ENCODE data around the gene PNPLA1.

The PNPLA1 gene, protein sequence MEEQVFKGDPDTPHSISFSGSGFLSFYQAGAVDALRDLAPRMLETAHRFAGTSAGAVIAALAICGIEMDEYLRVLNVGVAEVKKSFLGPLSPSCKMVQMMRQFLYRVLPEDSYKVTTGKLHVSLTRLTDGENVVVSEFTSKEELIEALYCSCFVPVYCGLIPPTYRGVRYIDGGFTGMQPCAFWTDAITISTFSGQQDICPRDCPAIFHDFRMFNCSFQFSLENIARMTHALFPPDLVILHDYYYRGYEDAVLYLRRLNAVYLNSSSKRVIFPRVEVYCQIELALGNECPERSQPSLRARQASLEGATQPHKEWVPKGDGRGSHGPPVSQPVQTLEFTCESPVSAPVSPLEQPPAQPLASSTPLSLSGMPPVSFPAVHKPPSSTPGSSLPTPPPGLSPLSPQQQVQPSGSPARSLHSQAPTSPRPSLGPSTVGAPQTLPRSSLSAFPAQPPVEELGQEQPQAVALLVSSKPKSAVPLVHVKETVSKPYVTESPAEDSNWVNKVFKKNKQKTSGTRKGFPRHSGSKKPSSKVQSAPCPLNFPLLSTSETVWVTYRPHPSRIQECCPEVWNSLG

DNA sequence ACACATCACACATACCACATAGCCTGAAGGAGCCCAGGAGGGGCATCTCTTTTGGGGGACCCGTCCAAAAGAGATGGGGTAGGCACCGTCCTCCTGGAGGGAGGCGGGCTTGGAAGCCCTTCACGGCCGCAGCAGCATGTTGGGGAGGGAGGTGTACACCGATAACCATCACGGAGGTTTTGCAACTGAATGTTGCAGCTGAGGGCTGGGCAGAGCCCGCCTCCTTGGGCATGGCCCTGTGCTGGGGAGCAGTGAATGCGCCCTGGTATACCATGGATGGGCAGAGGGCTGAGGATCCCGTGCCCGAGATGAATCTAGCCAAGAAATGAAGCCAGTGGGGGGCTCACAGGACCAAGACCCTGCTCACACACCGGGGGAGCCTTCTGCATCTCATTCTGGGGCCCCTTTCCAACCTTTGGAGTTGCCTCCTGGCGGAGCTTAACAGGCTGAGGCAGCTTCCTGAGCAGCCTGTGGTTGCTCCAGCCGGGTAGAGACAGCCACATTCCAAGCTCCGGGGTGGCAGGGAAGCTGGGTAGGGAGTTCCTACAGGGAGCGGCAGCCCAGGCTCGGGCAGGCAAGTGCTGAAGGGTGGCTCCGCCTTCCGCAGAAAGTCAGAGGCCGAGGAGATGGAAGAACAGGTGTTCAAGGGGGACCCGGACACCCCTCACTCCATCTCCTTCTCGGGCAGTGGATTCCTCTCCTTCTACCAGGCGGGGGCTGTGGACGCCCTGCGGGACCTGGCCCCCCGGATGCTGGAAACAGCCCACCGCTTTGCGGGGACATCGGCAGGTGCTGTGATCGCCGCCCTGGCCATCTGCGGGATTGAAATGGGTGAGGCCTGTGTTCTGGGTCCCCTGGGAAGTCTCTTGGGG is at the start of gene PNPLA1:
PNPLA1 (plus strand) TSS at position 227 of the 872 bp plus-strand sequence; CDS start at position 627, 400 bp downstream.
- DNase-seq = no peak

DNA sequence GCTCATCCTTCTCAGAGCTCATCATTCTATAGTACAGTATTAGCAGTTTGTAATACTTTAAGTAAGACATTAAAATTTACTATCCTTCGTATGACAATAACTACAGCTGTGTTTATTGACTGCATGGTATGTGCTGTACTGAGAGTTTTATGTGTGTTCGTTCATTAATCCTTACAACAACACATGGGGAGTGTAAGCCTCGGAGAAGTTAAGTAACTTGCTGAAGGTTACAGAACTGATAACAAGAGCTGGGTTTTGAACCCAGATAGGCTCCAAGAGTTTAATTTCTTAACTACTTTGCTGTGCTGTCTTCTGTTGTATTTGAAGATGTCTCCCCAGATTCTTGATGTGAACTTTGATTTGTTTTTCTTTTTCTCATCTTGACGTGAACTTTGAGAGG is 49.6 kb upstream of the PNPLA1 start:
- DNase-seq = no peak

DNA sequence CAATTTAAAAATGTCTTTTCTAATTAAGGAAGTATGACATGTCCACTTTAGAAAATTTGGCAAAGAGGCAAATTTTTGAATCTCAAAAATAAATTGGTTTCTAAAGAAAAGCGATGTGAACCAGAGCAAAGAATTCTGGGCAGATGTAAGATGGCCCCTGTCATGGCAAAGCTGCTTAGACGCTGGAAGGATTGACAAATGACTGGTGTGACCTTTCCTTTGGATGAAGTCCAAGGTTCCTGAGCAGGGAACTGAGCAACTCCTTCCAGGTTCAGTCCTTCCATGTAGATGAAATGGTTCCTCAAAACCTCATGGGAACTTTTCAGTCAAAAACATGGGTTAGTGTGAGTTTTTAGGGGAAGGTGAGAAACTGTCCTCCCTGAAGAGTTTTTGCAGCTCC is 48.2 kb upstream of the PNPLA1 start:
- DNase-seq = no peak

DNA sequence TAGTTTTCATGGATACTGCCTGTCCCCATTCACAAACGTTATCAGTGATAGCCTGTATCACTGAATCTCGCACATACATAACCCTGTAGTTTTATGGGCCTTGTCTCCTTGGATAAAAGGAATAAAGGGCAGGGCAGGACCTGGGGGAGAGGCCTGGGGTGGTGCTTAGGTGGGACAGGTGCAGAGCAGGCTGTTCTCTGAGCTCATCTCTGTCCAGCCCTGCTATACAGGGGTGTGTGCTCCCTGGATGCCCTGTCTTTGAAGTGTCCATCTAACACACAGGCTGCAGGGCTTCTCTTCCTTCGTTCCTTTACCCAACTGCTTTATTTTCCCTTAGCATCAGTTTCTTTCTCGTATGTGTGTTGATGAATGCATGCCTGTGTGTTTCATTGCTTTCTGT is 46.9 kb upstream of the PNPLA1 start:
- no peak for DNase-seq

DNA sequence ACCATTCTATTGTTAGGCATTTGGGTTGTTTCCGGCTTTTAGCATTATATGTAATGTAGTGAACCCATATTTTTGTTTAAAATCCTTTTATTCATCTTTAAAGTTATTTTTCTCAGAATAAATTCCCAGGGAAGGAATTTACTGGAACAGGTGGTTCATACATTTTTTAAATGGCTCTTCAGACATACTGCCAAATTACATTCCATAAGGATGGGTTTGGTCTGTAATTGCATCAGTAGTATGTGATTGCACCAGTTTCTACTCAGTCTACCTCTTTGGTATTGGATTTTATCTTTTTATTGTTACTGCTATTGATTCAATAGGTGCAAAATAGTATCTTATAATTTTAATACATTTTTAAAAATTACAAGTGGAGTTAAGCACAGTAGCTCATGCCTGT is 46.2 kb upstream of the PNPLA1 start:
- DNase-seq = no peak

DNA sequence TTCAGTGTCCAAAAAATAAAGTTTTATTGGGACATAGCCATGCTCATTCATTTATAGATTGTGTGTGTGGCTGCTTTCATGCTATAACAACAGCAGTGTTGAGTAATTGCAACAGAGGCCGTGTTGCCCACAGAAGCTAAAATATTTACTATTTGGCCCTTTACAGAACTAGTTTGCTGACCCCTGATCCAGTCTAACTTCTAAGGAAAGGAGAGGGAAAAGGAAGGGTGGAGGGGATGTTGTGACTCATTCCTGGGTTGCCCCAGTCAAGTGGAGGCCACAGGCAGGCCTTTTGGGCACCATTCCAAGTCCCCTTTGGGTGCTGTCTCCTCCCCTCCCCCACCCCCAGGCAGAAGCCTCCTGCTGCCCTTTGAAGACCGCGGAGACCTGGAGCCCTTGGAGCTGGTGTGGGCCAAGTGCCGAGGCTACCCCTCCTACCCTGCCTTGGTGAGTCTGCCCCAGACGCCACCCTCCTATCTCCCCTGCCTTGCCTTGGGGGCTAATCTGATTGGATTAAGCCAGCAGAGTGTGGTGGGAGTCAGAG is 44.9 kb upstream of the PNPLA1 start:
- DNase-seq = no peak

DNA sequence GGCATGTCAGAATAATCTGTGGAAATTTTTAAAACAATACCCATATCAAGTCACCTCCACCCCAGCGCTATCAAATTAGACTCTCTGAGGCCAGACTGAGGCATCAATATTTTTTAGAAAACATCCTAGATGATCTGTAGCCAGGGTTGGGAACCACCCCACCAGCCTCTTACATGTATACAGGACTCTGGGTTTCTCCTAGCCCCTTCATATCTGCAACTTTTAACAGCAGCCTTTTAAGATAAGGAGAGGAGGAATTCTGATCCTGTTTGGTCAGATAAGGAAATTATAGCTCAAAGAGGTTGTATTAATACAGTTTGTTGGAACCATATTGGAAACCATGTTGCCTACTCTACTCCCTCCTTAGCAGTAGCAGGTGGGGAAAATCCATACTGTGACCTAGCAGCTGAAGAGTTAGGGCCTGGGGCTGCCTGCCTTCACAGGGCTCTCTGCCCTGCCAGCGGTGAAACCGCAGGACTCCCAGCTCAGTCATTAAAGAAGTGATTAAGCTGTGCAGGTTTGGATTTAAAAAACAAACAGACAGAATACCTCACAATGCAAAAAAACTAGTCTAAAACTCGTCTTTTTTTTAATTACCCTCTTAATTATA is 43.3 kb upstream of the PNPLA1 start:
- DNase-seq = no peak

DNA sequence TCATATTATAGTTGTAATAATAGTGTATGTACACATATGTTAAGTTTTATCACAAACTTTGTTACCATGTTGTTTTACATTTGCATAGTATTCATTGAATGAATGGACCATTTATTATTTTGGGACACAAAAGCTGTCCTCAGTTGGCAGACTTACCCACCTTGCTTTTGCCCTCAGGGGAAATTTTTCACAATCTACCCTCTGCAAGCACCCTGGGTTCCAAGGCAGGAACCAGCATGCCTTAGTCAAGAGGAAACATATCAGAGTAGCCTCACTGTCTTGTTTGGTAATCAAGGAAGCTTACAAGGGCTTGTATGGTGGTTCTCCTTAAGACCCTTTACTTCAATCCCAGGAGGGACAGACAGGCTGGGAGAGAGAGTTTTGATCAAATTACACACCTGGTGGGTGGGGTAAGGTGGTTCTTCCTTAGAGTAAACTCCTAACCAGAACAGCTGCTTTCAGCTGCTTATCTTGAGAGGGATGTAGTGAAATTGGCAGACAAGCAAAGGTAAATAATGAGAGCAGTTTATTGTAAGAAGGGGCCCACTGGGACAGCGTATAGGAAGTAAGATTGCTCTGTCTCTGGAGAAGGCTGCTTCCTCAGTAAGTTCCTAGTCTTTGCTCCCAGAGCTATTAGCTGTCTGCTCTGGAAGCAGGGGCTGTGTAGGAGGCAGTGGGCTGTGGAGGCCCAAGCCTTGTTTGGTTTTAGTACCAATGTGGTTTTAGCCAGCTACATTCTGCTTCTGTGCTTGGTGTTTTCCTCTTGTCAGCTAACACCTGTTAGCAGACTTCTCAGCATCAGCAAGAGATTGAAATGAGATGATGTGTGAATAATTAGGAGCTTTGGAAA is 42.3 kb upstream of the PNPLA1 start:
- DNase-seq = no peak

DNA sequence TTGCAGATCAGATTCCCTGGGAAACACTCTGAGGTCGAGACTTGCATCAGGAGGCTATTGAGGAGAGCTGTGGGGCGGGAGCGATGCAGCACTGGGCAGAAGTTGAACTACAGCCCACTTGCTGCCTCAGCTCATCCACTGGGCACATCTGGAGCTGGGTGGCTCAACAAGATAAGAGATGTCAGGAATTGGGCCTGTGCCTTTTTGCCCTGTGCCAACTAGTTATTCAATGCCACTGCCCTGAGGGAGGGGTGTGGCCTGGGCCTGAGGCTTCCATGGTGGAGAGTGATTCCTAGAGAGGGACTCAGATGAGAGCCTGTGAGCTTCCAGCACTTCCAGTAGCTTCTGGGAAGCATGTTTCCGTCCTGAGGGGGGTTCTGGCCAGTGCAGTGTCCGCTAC is 40.6 kb upstream of the PNPLA1 start:
- DNase-seq = no peak

DNA sequence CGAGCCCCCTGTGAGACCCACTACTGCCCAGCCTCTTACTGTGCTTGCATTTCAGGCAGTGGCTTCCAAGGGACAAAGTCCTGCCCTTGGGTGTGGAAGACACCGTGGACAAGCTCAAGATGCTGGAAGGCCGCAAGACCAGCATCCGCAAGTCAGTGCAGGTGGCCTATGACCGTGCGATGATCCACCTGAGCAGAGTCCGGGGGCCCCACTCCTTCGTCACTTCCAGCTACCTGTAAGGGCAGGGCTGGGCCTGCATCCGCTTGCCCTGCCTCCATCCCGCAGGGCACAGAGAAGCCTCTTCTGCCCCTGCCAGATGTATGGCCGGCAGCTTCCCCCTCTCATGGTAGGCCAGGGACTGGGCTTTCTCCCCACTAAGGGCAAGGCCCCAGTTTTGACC is 39.5 kb upstream of the PNPLA1 start:
- DNase-seq = no peak

DNA sequence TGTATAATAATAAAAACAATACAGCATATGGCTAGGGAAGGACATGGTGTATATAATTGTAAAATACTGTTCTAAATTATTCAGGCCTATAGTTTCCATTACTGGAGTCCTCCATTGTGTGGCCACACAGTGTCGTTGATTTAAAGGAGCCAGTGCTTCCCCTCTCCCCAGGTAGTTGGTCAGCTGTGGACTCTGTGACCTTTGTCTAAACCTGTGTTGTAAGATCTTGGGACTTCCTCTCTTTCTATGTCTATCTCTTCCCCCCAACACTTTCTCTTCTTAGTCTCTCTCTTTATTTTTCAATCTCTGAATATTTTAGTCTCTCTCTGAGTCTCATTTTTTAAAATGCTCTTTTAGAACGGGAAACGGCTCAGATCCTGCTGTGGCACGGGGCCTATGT is 37.7 kb upstream of the PNPLA1 start:
- no peak for DNase-seq

DNA sequence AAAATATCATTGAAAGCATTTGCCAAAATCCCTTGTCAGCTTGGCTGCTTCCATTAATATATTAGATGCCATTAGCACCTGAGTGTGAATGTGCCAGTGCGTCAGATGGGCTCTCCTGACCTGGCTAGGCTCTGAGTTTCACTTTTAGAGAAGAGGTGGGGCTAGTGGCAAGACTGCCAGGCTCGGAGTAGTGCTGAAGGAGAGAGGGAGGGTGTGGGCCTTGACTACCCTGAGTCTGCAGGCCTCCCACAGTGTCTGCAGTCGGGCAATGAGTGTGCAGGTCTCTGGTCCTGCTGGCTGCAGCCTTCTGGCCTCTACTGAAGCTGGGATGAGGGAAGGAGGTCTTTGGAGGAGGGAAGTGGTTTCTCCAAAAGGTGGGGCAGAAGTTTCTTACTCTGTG is 34.6 kb upstream of the PNPLA1 start:
- no peak for DNase-seq

DNA sequence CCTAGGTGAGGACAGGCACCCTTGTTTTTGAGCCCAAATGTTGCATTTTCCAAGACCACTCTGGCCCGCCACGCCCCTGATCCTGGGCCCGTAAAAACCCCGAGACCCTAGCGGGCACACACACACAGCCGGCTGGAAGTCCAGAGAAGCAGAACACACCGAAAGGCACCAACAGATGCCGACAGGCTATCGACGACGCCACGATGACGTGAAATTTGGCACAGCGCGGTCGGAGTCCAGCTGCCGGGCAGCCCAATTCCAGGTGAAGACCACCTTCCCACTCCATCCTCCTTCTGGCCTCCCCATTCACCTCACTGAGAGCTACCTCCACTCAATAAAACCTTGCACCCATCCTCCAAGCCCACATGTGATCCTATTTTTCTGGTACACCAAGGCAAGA is 34.0 kb upstream of the PNPLA1 start:
- no peak for DNase-seq

DNA sequence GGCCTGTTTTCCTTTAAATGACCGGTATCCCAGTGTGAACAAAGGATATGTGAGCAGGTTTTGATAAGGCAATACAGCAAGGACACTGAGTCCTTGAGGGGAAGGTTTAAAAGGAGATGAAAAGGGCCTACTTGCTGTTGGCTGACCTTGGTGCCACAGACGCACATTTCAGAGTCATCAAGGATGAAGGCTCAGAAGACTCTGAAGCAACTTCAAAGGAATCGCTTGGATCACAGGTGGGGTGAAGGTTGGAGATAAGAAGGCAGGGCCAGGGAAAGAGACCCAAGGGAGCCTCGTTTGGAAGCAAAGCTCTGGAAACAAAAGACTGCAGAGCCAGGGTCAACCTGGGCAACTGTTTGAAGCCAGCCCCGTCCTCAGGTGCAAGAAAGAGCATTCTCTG is 30.1 kb upstream of the PNPLA1 start:
- no peak for DNase-seq

DNA sequence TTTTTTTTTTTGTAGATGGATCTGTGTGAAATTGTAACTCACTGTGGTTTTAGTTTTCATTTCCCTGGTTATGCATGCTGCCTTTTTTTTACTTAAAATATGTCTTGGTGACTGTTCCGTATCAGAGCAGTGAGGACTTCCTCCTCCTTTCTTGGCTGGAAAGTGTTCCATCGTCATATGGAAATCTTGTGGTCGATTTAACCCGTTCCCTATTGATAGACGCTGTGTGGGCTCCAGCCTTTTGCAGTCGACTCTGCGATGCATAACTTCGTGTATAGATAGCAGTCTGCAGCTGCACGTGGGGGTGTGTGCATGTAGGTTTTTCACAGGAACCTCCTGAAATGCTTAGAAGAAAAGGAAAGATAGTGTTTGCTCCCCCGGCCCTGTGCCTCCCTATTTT is 28.1 kb upstream of the PNPLA1 start:
- no peak for DNase-seq

DNA sequence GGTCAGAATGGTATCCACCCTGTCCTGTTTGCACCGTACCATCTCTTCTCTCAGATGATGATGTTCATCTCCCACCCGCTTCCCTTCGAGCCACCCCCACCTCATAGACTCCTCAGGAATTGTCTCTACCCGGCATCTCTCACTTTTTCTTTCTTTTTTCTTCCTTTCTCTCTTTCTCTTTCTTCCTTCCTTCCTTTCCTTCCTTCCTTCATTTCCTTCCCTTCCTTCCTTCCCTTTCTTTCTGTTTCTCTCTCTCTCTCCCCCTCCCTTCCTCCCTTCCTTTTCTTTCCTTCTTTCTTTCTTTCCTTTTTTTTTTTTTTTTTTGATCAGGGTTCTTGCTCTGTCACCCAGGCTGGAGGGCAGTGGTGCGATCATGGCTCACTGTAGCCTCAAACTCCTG is 27.7 kb upstream of the PNPLA1 start:
- no peak for DNase-seq

DNA sequence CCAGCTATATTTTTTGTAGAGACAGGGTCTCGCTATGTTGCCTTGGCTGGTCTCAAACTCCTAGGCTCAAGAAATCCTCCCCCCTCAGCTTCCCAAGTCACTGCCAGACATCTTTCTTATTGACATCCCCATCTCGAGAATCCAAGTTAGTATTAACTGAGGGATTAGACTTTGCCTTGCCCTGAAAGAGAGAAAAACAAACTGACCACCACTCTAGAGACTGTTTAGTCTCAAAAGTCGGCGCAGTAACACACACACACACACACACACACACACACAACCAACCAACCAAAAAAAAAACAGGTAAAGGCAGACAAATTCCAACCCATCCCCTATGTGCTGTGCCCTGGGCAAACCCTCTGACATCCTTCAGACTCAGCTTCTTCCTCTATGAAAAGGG is 27.2 kb upstream of the PNPLA1 start:
- no peak for DNase-seq

DNA sequence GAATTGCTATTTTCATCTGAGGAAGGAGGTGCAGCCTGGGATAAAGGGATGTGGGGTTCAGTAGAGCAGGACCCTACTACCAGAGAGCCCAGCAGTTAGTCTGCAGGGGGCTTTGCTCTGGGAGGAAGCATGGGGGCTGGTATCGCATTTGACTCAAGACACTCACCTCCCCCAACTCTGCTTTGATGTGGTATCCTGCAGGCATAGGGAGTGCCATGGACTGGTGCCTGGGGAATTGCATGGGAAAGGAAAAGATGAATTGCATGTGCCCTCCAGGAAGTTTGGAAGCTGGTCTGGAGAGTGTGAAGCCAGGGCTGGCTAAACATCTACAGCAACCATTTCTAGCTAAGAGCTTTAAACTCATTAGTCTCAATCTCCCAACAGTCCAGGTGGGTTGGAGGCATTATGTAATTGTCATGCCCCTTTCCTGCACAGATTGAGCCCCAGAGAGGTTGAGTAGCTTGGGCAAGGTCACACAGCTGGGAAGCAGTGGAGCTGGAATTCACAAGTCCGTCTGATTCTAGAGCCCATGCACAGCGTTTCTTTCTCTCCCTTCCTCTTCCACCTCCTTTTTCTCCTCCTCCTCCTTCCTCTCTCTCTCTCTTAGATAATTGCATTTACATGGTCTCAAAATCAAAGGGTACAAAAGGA is 26.2 kb upstream of the PNPLA1 start:
- DNase-seq = no peak

DNA sequence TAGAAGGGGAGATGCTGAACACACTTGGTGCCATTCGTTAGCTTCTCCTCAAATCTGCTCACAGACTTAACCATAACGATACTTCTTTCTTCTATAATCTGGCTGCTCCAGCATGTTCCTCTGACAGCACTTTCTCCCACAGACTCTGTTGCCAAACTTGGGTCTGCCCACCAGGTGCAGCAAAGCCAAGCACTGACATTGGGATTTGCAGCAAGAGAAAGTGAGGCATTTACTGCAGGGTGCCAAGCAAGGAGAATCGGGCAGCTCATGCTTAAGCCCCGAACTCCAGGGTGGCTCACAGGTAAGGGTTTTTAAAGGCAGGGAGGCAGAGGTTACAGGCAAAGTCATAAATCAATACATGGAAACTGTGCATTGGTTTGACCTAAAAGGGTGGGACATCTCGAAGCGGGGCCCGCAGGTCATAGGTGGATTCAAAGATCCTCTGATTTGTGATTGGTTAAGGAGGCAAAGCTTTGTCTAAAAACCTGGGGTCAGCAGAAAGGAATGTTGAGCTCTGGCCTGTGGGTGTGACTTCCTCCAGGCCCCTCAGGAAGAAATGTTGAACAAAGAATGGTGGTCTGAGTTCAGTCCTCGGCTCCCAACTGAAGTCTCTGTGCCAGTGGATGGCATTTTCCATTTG is 25.1 kb upstream of the PNPLA1 start:
- DNase-seq = no peak

DNA sequence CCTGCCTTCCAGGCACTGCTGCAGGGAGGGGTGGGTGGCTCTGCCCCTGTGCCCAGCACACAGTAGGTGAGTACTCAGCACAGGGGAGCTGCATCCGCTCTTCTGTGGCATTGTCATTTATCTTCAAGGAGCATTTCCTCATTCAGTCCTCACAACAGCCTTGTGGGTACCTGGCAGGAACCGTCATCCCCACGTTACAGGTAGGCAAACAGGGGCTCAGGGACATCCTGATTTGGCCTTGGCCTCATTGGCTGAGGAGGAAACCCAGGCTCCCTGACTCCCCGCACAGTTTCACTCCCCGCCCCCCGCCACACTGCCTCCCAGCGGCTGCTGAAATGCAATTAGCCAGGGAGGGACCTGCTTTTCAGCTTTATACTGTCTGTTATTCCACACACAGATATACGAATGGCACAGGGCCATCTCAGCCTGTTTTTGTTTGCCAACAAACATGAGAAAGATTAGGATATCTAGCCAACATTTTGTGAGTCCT is 24.2 kb upstream of the PNPLA1 start:
- DNase-seq = no peak

All from activated naive CD4-positive, alpha-beta T cell (primary cell).